T-helper 22 cell (primary cell): ENCODE data around the gene NME3.
A peak's percentile ranks its signal among the peaks of the same experiment; 100 is the strongest.
"Not testable (repeated sequence)": the region's sequence is repeated elsewhere in the genome, so short reads cannot be mapped to it uniquely, and the experiment has no call there.

Experiments
- DNase-seq: peaks from one replicate; pipeline ENCODE4 v3.0.0-alpha.2; 2020; ENCODE audit warnings: low read depth

The NME3 gene

DNA sequence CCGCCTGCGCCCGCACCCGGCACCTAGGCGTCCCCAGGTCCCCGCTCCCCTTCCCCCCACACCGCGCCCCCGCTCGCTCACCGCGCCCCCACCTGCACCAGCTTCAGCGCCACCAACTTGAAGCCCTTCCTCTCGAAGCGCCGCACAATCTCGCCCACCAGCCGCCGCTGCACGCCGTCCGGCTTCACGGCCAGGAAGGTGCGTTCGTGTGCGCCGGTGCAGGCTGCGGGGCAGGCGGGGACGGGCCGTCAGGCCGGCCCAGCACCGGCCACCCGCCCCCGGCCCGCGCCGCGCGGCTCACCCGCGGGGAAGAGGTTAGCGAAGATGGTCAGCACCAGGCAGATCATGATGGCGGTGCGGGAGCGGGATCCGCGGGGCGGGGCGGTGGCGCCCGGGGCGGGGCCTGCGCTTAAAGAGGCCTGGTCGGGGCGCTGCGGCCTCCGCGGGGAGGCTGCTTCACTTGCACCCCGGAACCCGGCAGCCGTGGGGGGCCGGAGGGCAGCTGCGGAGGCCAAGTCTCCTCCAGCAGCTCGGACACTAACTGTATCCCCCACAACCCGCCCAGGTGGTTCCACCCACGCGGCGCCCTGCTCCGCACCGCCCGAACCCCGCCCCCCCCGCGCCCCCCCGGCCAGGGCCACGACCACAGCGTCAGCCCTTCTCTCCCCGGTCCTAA, at the start of gene NME3:
Gene NME3 (minus strand): TSS at position 356 of the 676 bp plus-strand sequence. CDS start 9 bp downstream, at position 347.
- DNase-seq, result peak; percentile 54

DNA sequence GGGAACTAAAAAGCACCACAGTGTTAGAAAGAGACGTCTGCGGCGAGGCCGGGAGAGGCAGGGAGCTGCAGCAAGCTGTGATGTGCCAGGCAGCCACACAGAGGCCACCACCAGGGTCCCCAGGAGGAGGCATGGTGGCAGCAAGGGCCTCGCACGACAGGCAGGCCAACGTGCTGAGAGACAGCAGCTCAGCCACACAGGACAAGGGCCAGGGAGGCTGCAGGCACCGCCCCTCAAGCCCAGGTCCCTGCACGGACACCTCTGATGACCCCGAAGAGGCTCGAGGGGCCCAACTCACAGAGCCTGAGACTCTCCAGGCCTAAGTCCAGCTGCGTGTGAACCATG, 49.6 kb upstream of the NME3 start:
- no peak for DNase-seq

DNA sequence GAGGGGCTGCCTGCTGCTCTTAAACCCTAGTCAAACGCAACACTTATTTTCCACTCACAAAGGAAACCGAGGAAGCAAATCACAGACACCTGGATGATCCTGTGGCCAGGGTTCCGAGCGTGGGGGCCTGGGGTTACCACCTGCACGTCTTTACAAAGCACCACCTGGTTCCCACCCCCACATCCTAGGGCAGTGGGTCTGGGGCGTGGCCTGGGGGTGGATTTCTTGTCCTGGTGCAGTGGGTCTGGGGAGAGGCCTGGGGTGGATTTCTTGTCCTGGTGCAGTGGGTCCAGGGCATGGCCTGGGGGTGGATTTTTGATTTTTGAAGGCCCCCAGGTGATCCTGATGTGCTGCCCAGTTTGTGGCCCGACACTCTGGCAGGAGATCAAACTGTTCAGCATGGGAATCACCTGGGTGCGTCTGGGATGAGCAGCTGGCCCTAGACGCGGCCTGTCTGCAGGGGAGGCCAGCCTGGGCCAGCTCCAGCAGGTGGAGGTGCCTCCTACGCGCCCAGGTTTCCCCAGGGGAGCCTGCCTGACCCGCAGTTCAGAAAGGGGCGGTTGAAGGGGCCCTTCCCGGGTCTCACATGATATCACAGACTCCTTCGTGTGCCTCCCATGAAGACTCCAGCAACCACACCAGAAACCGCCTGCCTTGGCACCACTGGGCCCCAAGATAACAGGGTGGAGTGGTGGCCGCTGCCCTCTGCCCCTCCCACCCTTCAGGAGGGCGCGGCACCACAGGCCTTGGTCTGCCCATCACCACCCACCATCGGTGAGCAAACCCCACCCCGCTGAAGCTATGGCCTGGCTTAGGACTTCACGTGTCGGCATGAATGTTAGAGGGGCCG, 49.0 kb upstream of the NME3 start:
- DNase-seq, result no peak

DNA sequence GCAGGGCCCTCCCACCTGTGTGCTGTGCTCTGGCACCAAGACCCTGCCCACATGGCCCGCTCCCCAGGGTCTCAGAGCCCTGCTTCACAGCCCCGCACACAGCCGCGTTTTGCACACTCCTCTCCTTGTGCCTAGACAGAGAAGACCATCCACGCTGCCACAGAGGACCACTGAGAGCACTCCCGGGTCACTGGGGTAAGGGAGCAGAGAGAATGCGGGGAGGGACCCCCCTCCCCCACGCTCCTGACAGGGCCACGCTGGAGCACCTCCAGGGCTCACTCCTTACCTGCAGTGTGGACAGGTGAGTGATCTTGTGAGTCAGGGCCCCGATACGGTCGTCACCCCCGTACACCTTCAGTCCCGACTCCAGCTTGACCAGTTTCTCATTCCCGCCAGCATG, 48.3 kb upstream of the NME3 start:
- DNase-seq, result no peak

DNA sequence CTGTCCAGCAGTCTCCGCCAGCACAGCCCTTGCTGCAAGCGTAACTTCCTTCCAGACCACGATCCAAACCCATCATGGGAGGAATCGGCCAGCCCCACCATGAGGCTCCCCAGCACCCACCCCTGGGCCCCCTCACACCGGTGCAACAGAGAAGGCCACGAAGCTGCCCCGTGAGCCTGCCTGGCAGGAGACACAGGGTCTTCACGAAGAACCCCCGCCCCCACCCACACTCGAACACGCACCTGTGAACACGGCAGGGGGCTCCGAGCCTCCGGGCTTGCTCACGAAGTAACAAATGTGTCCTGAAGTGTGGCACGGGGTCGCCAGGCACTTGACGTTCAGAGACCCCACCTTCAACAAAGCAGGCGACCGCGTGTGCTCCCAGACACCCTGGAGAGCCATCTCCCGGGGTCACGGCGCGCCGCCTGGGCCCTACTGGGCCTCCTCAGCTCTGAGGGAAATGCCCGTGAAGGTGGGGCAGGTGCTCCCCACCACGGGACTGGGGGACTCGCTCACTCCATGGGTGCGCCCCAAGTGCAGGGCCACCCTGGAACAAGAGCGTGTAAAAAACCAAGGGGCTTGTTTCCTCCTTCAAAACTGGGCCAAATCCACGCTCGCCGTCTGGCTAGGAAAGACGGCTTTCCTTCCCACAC, 47.7 kb upstream of the NME3 start:
- DNase-seq, result no peak

DNA sequence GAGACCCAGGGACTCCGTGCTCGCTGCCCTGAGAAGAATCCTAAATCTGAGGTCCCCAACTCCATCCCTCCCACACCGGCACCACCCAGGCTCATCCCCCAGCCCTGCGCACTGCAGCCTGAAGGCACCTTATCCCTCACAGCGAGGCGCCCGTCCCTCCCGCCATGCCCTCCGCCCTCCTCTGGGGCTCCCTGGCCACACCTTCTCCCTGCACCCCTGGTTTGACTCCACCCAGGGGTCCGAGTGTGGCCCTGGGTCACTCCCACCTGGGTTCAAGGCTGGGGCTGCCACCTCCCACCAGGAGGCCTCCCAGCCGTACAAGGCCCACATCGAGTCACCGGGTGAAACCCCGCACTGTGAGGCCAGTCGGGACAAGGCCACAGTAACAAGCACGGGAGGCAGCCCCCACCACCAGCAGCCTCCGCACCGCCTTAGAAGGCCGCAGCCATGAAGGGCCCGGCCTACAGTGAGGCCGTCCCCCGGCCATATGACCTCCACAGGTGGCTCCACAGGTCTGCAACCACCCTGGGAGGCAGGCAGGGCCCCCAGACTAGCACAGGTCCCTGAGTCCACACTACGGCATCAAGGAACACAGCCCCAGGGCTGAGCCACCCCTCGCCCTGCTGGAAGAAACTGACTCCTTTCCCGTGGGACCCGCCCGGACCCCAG, 47.0 kb upstream of the NME3 start:
- DNase-seq, result no peak

DNA sequence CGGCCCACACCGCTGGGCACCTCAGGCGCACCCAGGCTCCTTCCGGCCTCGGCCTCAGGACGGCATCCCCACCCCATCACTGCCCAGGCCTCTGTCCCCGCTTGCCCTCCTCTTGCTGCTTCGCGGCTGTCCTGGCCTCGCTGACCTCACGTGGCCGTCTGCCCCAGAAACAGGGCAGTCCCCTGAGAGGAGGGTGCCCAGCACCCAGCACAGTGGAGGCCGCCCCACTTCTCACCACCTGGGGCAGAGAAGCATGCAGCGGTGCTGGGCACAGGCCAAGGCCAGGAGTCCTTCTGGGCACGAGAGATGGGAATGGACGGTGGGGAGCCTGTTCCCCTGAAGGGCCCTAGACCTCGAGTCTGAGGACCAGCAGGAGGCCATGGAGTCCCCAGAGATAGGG, 46.4 kb upstream of the NME3 start:
- DNase-seq, result no peak

DNA sequence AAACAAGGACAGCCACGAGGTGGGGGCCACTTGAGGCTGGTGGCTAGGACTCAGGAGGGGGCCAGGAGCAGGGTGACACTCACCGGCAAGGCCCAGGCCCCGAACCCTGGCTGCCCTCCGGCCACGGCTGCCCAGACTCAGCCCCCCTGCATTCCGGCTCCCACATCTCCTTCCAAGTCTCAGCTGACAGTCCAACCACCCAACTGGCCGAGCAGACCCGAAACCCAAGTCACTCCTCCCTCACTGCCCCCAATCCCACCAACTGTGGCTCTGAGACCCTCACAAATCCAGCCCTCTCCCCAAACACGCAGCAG, 45.9 kb upstream of the NME3 start:
- DNase-seq, result no peak

DNA sequence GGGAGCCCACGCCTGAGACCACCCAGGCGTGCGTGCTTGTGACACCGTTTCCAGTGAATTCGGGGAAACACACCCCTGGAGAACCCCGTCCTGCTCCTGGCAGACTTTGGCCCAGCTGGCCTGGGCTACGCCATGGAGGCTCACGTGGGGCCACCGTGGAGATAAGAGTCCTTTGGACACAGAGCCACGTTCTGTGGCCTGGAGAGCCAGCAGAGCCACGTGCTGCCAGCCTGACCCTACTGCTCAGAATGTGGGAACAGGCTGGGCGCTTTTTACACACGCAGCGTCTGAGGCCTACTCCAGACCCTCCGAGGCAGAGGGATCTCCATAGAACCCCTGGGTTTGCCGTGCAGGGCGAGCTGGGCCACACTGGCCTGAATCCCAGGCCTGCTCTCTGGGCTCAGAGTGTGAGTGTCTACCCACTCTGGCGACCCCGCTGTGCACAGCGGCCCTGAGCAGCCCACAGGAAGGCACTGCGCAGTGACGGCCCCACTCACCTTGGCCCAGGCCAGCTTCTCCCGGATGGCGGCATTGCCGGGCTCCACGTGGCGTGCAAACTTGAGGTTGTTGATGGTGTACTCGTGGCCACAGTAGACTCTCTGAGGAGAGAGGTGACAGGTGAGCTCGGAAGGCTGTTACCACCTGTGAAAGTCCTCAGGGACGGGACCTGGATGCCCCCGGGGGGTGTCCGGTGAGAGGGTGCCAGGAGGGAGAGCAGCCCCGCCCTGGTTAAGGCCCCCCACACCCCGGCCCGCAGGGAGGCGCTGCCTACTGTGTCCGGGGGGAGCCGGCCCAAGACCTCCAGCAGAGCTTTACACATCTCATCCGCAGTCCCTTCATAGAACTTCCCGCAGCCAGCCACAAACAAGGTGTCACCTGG, 45.3 kb upstream of the NME3 start:
- no peak for DNase-seq

DNA sequence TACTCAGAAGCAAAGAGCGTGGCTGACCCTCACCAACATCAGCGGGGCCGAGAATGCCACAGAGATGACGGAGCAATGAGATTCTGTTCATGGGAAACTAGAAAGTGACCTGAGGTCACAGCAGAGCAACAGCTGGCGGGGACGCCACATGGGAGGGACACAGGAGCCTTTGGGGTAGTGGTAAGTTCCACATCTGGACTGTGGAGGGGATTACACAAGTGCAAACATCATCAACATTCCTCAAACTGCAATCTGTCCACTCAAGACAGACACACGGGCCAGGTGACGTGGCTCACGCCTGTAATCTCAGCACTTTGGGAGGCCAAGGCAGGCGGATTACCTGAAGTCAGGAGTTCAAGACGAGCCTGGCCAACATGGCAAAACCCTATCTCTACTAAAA, 44.1 kb upstream of the NME3 start:
- no peak for DNase-seq

DNA sequence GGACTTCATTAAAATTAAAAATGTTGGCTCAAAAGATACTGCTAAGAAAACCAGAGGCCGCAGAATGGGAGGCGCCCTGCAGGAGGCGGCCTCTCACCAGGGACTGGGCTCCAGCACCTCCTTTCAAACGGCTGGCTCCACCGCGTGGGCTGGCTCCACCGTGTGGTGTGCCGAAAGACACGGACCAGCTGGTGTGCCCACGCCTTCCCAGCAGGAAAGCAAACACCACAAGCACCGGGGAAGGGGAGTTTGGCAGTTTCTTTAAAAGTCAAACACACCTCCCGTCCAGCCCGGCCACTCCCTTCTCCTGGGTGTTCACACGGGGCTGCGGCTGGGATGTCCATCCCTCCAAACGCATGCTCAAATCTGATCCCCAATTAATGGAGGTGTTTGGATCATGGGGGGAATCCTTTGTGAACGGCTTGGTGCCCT, 41.4 kb upstream of the NME3 start:
- DNase-seq, result no peak

DNA sequence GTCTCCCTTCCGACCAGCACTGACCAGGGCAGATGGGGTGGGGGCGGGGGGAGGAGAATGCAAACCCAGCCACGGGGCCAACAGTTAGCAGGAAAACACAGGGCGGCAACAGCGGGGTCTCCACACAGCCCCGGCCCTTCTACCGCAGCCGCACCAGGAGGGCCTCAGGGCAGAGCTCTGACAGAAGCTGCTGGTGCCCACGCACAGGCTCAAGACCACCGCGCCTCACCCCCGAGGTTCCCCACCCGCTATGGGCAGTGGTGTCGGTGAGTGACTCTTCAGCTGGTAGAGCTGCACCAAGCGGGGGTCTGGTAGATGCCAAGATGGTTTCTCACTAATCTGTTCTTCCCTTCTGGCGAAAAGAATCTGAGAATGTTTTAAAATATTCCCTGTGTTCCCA, 39.2 kb upstream of the NME3 start:
- no peak for DNase-seq

DNA sequence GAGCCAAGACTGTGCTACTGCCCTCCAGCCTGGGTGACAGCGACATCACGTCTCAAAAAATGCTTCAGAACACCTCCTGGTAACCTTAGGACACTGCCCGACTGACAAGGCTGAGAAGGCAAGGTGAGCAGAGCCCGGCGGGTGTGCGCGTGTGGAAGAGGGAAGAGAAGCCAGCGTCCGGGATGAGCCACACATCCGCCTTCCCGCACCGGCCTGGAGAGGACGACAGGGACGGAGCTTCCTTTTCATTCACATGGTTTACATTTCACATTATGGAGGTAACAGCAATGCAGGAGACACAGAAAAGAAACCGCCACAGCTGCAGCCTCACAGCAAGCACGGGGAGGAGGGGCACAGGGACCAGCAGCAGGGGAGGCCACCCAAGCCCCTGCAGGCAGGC, 38.8 kb upstream of the NME3 start:
- DNase-seq, result no peak

DNA sequence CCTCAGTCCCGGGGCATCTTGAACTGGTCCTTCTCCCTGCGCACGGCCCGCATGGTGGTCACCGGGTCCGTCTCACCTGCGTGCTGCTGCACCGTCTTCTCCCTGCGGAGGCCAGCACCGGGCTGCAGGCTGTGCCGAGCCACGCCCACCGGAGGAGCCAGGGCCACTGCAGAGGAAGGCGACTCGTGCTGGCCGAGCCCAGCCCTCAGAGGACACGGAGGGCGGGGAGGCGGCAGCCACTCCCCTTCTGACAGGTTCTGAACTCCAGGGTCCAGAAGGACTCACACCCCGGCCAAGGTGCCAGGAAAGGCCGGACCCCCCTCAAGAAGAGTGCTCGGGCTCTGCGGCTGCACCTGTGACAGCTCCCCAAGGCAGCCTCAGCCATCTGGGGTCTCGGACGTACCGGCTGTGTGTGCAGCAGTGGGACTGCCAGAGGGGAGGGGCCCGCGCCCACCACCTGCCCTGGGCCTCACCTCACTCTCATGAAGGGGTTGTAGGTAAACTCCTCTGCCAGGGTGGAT, 38.0 kb upstream of the NME3 start:
- no peak for DNase-seq

DNA sequence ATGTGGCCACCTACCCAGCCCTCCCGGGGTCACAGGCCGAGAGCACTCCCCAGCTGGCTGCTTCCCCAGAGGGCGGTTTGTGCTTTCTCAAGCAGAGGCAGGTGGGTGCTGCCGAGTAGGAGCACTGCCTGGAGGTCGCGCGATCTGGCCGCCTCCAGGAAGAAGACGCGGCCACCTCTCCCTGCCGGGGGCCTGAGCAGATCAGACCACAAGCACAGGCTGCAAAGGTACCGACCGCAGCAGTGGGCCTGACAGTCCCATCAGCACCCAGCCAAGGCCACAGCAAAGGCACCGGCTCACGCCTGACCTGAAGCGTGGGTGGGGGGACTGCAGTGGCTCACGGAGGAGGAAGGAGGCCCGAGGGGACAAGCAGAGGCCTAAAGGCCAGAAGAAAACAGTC, 37.3 kb upstream of the NME3 start:
- no peak for DNase-seq

DNA sequence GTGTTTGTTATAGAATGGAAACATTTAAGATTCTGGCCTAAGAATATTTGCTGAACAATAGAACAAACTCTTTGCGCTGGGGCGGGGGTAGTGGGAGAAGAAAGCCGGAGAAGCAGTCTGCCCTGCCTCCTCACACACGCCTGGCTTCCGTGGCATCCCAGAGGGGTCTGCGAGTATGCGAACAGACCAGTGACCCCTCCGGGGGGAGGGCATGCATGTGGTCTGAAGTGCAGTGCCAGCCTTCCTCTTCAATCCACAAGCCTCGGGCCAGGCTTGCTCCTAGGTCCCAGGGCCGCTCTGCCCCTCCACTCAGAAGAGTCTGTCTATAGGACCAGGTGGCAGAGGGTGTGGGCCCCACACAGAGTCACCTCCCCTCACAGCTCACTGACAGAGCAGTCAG, 36.3 kb upstream of the NME3 start:
- no peak for DNase-seq

DNA sequence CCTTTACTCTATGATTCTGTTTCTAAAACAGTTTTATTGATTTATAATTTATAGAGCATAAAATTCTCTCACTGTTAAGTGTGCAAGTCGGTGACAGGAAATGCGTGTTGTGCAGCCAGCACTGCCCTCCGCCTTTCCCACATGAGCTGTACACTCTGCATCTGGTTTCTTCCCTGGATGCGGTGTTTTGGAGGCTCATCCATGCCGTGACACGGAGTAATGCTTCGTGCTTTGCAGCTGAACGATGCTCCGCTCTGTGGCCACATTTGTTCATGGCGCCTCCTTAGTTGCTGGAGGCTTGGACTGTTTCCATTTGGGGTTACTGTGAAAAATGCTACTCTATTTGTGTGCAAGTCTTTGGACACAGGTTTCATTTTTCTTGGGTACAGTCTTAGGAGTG, 29.4 kb upstream of the NME3 start:
- no peak for DNase-seq

DNA sequence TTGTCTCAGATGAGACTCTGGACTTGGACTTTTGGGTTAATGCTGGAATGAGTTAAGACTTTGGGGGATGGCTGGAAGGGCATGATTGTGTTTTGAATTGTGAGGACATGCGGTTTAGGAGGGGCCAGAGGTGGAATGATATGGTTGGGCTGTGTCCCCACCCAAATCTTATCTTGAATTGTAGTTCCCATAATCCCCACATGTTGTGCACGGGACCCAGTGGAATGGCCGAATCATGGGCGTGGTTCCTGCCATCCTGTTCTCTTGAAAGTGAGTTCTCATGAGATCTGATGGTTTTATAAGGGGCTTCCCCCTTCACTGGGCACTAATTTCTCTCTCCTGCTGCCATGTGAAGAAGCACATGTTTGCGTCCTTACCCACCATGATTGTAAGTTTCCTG, 27.9 kb upstream of the NME3 start:
- DNase-seq, result not testable (repeated sequence)

DNA sequence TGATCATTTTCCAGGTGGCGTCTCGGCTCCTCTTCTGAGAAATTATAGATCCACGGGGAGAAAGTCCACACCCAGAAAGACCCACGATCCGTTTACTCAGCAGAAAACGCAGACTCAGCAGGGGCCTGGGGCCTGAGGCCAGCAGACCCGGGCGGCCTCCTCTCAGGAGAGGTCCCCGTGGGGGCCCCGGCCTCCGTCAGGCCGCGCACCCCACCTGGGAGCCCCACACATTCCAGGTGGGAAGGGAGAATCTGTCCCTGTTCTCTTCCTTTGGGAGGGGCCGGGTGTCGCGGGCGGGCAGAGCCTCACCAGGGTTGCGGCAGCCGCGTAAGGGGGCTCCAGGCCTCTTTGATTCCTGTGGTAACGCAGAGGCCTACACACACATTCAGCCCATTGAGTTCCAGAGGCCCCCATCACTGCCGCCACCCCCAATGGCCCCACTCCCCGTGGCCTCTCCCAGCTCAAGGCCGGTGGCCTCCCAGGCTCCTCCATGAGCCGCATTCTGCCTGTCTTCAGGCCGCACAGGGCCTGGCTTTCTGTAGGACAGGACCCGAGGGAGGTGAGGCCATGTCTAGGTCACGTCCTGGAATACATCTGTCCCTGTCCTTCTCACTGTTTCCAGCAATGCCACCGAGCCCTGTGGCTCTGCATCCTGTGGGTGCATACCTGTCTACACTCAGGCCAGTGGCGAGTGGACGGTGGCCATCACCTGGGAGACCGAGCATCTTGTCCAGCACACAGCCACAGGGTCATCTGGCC, 23.7 kb upstream of the NME3 start:
- DNase-seq, result no peak

DNA sequence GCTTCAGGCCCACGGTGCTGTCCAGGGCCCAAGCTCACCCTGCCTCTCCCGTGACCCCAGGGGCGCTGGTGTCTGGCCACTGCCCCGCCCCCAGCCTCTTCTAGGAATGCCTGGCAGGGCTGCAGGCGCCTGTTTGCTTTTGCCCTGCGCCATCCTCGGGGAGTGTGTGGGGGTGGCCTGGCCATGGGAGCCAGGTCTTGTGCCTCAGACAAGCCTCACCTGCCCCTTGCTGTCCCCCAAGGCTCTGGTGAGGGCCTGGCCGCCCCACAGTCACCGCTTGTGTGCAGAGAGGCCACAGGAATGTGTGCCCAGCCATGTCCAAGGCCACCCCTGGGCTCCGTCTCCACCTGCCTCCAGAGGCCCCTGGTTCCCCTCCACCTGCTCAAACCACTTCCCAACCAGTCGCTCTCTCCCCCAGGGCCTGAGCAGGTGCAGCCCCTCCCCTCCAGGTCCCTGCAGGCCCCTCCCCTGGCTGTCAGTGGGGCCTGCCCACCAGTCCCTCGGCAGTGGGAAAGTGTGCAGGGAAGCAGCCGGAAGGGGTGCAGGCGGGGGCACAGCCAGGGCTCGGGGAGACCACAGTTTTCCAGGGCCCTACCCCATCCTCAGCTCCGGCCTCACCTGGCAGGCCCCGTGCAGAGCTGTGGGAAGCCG, 23.0 kb upstream of the NME3 start:
- DNase-seq, result no peak
